Measurements from ENCODE around the gene IDI2.
A peak's percentile ranks its signal among the peaks of the same experiment; 100 is the strongest.
"Not testable (repeated sequence)": the region's sequence is repeated elsewhere in the genome, so short reads cannot be mapped to it uniquely, and the experiment has no call there.

IDI2 gene

GRCh38 chr10:1025683-1026082 is at the start of gene IDI2:
TSS of gene IDI2 (minus strand) at chr10:1025859. CDS start at chr10:1024723, 1,136 bp downstream.
- DNase-seq, result no peak

GRCh38 chr10:1074748-1075308 is 49.2 kb upstream of the IDI2 start:
- no peak for DNase-seq

- no peak for DNase-seq
Observed at GRCh38 chr10:1074052-1074747, 48.5 kb upstream of the IDI2 start.

- no peak for DNase-seq
Observed at GRCh38 chr10:1070919-1071318, 45.3 kb upstream of the IDI2 start.

- DNase-seq, result no peak
Observed at GRCh38 chr10:1068380-1069361, 43.0 kb upstream of the IDI2 start.

- DNase-seq, result not testable (repeated sequence)
Observed at GRCh38 chr10:1066734-1067133, 41.1 kb upstream of the IDI2 start.

- no peak for DNase-seq
Observed at GRCh38 chr10:1064964-1065247, 39.2 kb upstream of the IDI2 start.

- DNase-seq, result no peak
Observed at GRCh38 chr10:1063232-1063865, 37.7 kb upstream of the IDI2 start.

GRCh38 chr10:1061930-1062774 is 36.5 kb upstream of the IDI2 start:
- no peak for DNase-seq

GRCh38 chr10:1059902-1060301 is 34.2 kb upstream of the IDI2 start:
- DNase-seq, result no peak

- no peak for DNase-seq
Observed at GRCh38 chr10:1058017-1058416, 32.4 kb upstream of the IDI2 start.

GRCh38 chr10:1057106-1057657 is 31.5 kb upstream of the IDI2 start:
- no peak for DNase-seq

GRCh38 chr10:1056326-1057105 is 30.9 kb upstream of the IDI2 start, which contains the start of gene WDR37:
TSS of gene WDR37 (plus strand) at chr10:1056385. CDS start at chr10:1072156, 15,771 bp downstream.
- peak; percentile 42 to 80 for DNase-seq

- DNase-seq, result no peak
Observed at GRCh38 chr10:1054684-1055083, 29.0 kb upstream of the IDI2 start.

GRCh38 chr10:1050554-1050953 is 24.9 kb upstream of the IDI2 start:
- DNase-seq, result no peak

GRCh38 chr10:1050145-1050544 is 24.5 kb upstream of the IDI2 start:
- no peak for DNase-seq

- no peak for DNase-seq
Observed at GRCh38 chr10:1049425-1049958, 23.8 kb upstream of the IDI2 start.

GRCh38 chr10:1048732-1049424 is 23.2 kb upstream of the IDI2 start, which contains the start of gene IDI1:
TSS of gene IDI1 (minus strand) at chr10:1049119. CDS start at chr10:1049003, 116 bp downstream.
- DNase-seq, result peak; percentile 95 to 96

- DNase-seq, result peak in 1 of 2 donors; percentile 23
Observed at GRCh38 chr10:1048349-1048731, 22.7 kb upstream of the IDI2 start.

- no peak for DNase-seq
Observed at GRCh38 chr10:1047937-1048336, 22.3 kb upstream of the IDI2 start.

Measured in hippocampal formation (tissue), 2 donors.